GM23248 (cell line): Measurements from ENCODE around the gene ELL2.

Experiments
- EZH2 ChIP-seq: fragments of 200-600 bp; sonication (generic); IDR thresholded peaks from 2 replicates; pipeline ENCODE4 v1.6.1; 2018; ENCODE audit warnings: antibody characterized with exemption, mild to moderate bottlenecking; ENCODE audit not compliant: insufficient read depth, poor library complexity, severe bottlenecking
- EZH2phosphoT487 ChIP-seq: fragments of 200-600 bp; sonication (generic); IDR thresholded peaks from 2 replicates; pipeline ENCODE4 v1.6.1; 2018; ENCODE audit warnings: antibody characterized with exemption, moderate library complexity, mild to moderate bottlenecking, low read depth; ENCODE audit not compliant: insufficient read depth

DNA sequence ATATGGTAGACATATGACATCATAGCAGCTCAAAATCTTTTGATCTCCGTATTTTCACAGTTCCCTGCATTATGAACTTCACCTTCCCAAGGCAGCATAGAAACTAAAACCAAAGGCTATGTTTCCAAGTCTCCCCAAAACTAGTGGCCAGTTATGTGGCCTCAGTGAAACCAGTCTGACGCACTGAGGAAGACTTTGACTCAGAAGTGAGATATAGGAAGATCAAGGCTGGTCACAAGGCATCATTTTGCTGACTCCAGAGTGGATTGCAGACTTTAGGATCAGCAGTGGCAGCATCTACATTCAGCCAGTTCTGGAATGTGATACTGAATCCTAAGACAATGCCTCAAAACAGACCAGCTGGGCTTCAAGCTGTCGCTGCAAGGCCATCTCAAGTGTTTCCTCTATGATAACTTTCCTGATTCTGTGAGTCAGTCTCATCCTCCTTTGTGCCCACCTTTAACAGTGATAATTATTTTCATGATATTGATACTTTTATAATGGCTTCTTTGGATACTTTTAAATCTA lies 34.4 kb upstream of the ELL2 start:
- TF ChIP-seq EZH2 (no peak), EZH2phosphoT487 (no peak)
